ENCODE data around the gene KCNT1. TPM values are rescaled to one million over a fixed set of nuclear protein-coding genes. Genes with fewer than 3 reads are reported as not detected.

KCNT1 gene
- total RNA-seq, 1 donor from 2014 or later: 0.14 TPM

DNA sequence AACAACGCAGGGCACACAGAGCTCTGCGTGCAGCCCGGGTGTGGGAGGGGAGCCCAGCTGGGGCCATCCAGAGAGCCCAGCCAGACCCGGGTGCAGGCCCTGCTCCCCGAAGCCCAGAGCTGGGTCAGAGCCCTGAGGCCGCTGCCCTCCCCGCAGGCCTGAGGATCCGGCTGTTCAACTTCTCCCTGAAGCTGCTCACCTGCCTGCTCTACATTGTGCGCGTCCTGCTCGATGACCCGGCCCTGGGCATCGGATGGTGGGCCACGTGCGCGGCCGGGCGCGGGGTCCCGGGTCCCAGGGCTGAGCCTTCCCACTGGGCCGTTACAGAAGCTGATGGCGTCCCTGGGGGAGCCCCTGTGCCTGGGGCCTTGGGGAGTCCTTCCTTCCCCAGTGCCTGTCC lies 48.8 kb downstream of the KCNT1 start:
- H3K36me3 Mint-ChIP-seq (ENCODE audit: low read depth): no peaks in the 10 kb centered on the region
- no peak for DNase-seq (ENCODE audit: low read depth, low spot score)
- no peak overlapping the region for H3K27ac Mint-ChIP-seq (ENCODE audit: unreplicated experiment)
- peaks cover 6% of the 10 kb centered on the region for H3K9me3 Mint-ChIP-seq
- peaks cover 3% of the 10 kb centered on the region for H3K27me3 Mint-ChIP-seq (ENCODE audit: low read depth)
- TF ChIP-seq, protein P1, sequence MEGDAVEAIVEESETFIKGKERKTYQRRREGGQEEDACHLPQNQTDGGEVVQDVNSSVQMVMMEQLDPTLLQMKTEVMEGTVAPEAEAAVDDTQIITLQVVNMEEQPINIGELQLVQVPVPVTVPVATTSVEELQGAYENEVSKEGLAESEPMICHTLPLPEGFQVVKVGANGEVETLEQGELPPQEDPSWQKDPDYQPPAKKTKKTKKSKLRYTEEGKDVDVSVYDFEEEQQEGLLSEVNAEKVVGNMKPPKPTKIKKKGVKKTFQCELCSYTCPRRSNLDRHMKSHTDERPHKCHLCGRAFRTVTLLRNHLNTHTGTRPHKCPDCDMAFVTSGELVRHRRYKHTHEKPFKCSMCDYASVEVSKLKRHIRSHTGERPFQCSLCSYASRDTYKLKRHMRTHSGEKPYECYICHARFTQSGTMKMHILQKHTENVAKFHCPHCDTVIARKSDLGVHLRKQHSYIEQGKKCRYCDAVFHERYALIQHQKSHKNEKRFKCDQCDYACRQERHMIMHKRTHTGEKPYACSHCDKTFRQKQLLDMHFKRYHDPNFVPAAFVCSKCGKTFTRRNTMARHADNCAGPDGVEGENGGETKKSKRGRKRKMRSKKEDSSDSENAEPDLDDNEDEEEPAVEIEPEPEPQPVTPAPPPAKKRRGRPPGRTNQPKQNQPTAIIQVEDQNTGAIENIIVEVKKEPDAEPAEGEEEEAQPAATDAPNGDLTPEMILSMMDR (conservative IDR thresholded peaks at IDR 0.05): no peak
- H3K4me1 Mint-ChIP-seq: no peaks in the 10 kb centered on the region
- H3K4me3 Mint-ChIP-seq: no peak overlapping the region

DNA sequence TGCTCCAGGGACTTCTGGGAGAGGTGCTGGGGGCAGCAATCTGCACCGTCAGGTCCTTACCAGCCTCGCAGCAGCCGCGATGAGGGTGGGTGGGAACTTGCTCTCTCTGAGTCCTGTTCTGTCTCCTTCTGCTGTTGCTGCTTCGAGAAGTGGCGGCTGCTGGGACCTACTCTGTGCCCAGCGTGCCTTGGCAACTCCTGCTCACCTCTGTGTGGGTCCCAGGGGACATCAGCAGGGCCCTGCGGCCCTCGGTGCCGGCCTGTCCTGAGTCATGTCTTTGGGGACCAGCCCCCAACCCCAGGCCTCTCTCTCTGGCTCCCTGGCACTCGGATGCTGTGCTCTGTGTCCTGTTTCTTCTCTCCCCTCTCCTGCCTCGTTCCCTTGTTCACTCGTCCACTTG lies 49.5 kb downstream of the KCNT1 start:
- TF ChIP-seq, protein P1 (conservative IDR thresholded peaks at IDR 0.05): no peak
- no peak for DNase-seq (ENCODE audit: low read depth, low spot score)
- no peaks in the 10 kb centered on the region for H3K4me1 Mint-ChIP-seq
- H3K4me3 Mint-ChIP-seq: no peak overlapping the region
- H3K9me3 Mint-ChIP-seq: peaks cover 6% of the 10 kb centered on the region
- peaks cover 3% of the 10 kb centered on the region for H3K27me3 Mint-ChIP-seq (ENCODE audit: low read depth)
- H3K27ac Mint-ChIP-seq (ENCODE audit: unreplicated experiment): no peak overlapping the region
- H3K36me3 Mint-ChIP-seq (ENCODE audit: low read depth): no peaks in the 10 kb centered on the region

DNA sequence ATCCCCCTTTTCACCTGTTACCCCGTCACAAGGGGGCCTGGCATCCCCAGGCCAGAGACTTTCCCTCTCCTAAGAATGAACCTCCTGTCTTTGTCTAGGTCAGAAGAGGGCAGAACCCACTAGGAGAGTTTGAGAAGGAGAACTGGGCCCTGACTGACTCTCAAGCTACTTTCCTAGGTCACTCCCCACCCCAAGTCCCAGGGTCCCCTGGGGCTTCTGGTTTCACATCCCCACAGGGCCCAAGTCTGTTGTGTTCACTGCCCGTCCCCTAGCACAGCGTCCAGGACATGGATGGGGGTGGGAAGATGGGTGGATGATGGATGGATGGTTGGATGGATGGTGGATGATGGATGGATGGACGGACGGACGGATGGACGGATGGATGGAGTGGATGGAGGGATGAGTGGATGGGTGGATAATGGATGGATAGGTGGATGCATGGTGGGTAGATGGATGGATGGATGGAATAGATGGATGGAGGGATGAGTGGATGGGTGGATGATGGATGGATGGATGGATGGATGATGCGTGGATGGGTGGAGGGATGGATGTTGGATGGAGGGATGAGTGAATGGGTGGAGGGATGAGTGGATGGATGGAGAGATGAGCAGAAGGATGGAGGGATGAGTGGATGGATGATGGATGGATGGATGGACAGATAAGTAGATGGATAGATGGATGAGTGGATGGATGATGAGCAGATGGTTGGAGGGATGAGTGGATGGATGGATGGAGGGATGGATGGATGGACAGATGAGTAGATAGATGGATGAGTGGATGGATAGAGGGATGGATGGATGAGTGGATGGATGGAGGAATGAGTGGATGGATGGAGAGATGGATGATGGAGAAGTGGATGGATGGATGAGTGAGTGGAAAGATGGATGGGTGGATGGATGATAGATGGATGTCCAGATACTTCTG lies 50.6 kb downstream of the KCNT1 start:
- Mint-ChIP-seq H3K9me3 (peaks cover 6% of the 10 kb centered on the region), H3K4me1 (no peaks in the 10 kb centered on the region), H3K27ac (ENCODE audit: unreplicated experiment) (peak overlapping the region; percentile 78), H3K36me3 (ENCODE audit: low read depth) (no peaks in the 10 kb centered on the region), H3K4me3 (no peak overlapping the region), H3K27me3 (ENCODE audit: low read depth) (peaks cover 3% of the 10 kb centered on the region)
- TF ChIP-seq, protein P1 (conservative IDR thresholded peaks at IDR 0.05): no peak
- DNase-seq (ENCODE audit: low read depth, low spot score): no peak

DNA sequence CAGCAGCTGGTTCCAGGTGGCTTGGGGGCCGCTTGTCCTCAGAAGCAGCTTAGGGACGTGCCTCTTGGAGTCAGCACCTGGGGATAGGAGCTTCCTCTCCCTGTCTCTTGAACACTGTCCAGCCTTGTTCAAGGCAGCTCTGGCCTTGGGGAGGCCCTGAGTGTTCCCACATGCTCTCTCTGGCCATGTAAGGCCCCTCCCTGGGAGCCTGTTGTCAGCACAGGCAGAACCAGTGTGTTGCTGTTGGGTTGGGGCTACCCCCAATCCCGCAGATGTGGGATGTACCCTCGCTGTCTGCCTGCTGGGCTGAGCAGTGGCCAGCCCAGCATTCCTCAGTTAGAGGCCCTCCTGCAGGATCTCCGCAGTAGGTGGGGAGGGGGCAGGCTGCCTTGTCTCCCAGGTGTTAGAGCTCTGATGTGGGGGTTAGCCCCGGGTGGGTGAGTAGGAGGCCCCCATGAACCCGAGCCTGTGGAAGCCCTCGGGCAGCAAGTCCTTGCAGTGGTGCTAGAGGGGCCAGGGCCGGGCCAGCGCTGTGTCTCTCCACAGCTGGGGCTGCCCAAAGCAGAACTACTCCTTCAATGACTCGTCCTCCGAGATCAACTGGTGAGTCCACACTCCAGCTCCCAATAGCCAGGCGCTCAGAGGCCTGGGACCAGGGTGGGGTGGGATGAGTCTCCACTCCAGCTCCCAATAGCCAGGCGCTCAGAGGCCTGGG lies 51.6 kb downstream of the KCNT1 start:
- Mint-ChIP-seq H3K27me3 (ENCODE audit: low read depth) (peaks cover 3% of the 10 kb centered on the region), H3K4me3 (no peak overlapping the region), H3K4me1 (no peaks in the 10 kb centered on the region), H3K27ac (ENCODE audit: unreplicated experiment) (no peak overlapping the region), H3K9me3 (peaks cover 6% of the 10 kb centered on the region), H3K36me3 (ENCODE audit: low read depth) (no peaks in the 10 kb centered on the region)
- TF ChIP-seq, protein P1 (conservative IDR thresholded peaks at IDR 0.05): no peak
- DNase-seq (ENCODE audit: low read depth, low spot score): no peak

DNA sequence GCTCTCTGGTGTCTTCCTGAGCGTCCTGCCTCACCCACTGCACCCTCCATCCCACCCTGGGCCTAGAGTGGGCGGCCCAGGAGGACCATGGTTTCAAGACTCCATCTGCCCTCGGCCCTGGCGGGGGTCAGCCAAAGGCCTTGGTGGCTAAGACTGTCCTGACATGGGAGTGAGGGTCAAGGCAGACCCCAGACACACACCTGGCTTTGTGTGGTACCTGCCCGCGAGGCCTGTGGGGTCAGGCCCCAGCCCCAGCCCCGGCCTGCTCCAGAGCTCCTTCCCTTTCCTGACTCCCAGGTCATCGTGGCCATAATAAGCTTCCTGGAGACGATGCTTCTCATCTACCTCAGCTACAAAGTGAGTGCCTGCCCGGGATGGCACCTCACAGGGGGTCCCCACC lies 54.6 kb downstream of the KCNT1 start:
- no peaks in the 10 kb centered on the region for H3K36me3 Mint-ChIP-seq (ENCODE audit: low read depth)
- TF ChIP-seq, protein P1 (conservative IDR thresholded peaks at IDR 0.05): no peak
- peaks cover 6% of the 10 kb centered on the region for H3K9me3 Mint-ChIP-seq
- no peak for DNase-seq (ENCODE audit: low read depth, low spot score)
- H3K4me1 Mint-ChIP-seq: no peaks in the 10 kb centered on the region
- H3K27ac Mint-ChIP-seq (ENCODE audit: unreplicated experiment): no peak overlapping the region
- H3K4me3 Mint-ChIP-seq: no peak overlapping the region
- peaks cover 3% of the 10 kb centered on the region for H3K27me3 Mint-ChIP-seq (ENCODE audit: low read depth)
